CD4-positive, alpha-beta T cell treated with Interleukin-2 at 100 ng/mL for 4 hours (primary cell): ENCODE measurements around the gene UQCR11.

Source experiments
- DNase-seq: peaks from one replicate; pipeline ENCODE4 v3.0.0-alpha.2; 2020; ENCODE audit warnings: low spot score

The UQCR11 gene

DNA sequence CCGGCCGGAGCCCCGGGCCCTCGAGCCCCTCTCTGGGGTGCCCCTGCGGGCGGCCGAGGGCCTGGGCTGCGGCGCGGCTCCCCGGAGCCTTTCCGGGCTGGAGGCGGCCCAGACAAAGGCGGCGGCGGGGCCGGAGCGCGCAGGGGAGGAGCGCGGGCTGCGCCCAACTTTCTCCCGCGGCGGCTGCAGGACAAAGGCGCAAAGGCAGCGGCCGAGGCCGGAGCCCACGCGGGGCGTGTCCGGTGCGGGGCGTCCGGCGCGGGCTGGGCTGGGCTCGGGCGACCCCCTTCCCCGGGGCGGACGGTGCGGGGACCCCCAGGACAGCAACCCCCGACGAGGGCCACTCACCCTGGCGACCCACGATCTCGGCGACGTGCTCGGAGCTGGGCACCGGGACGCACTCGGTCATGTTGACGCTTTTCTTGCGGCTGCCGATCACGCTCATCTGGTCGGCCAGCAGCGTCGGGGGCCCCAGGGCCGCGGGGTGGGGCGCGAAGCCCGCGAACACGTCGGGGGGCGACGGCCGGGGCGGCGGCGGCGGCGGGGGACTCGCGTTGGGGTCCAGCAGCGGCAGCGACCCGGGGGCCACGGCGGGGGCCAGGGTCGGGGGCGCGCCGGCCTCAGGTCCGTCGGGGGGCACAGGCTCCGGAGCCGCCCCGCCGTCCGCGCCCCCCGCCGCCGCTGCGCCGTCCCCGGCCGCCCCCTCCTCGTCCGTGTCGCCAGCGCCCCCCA is 38.0 kb downstream of the UQCR11 start:
- DNase-seq: no peak

DNA sequence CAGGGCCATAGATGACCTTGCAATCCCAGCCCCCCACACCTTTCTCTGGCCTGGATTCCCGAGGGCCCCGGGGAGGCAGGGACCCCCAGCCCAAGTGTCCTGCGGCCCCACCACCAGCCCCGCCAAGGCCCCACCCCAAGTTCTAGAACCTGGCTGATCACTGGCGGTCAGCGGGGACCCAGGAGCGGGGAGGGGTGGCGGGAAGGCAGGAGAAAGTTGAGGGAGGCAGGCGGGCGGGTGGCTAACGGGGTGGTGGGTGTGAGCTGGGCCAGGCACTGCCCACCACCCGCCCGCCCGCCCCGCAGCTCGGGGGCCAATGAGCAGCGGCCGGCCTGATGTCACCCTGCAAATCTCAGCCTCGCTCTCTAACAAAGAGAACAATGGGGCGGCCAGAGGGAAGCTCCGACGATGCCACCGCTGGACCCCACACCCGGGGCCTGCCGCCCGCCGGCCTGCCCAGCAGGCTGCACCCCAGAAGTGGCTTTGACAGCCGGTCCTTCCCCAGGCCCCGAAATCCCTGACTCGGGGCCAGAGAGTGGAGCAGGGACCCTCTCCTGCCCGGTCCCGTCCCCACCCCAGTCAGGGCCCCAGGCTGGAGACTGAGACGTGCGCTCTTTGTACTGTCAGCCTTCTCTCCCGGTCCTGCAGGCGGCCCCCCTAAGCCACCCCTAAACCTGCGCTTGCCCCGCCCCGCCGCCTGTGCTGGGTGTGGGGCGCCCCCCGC is 38.7 kb downstream of the UQCR11 start:
- DNase-seq: no peak

- DNase-seq: no peak
Measured at GRCh38 chr19:1563251-1563650, 42.0 kb downstream of the UQCR11 start.

- DNase-seq: no peak
Measured at GRCh38 chr19:1561236-1561842, 43.9 kb downstream of the UQCR11 start.

DNA sequence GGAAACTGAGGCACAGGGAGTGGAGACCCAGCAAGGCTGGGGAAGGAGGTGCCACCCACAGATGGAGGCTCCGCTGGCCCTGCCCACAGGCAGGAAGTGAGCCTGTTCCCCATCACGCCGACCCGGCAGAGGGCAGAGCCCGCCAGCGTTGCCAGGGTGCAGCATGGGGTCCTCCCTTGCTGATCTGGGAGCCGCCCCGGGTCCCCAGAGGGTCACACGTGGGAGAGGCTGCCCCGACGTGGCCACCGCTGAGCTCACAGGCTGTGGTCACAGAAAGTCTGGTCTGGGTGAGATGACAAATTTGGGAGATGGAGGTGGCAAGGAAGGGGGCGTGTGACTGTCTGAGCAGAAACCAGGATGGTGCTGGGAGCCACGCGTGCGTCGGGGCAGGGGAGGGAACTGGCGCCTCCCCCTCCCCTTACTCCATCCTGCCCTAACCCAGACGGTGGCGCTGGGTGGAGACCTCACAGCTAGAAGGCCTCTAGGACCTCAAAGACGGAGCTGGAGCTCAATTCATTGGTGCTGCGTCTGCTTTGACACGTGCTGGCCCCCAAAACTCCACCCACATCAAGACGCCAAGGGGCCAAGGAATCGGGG is 44.9 kb downstream of the UQCR11 start:
- DNase-seq: no peak

DNA sequence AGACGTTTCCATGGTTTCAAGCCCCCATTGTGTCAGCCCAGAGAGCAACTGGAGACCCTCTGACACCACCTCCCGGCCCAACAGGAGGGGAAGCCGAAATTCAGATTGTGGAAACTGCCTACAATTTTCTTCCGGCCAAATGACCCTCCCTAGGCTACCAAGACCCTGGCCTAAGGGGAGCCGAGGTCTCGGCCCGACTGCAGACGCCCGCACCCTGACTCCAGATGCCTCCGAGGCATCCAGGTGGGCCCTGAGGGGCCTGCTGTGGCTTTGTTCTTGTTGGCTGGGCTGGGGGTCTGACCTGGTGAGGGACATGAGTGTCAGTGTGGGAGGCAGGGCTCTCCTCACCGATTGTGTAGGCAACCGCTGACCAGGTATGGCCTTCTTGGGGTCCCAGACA is 46.7 kb downstream of the UQCR11 start:
- DNase-seq: no peak

GRCh38 chr19:1556390-1557070 is 48.7 kb downstream of the UQCR11 start:
- DNase-seq: no peak

DNA sequence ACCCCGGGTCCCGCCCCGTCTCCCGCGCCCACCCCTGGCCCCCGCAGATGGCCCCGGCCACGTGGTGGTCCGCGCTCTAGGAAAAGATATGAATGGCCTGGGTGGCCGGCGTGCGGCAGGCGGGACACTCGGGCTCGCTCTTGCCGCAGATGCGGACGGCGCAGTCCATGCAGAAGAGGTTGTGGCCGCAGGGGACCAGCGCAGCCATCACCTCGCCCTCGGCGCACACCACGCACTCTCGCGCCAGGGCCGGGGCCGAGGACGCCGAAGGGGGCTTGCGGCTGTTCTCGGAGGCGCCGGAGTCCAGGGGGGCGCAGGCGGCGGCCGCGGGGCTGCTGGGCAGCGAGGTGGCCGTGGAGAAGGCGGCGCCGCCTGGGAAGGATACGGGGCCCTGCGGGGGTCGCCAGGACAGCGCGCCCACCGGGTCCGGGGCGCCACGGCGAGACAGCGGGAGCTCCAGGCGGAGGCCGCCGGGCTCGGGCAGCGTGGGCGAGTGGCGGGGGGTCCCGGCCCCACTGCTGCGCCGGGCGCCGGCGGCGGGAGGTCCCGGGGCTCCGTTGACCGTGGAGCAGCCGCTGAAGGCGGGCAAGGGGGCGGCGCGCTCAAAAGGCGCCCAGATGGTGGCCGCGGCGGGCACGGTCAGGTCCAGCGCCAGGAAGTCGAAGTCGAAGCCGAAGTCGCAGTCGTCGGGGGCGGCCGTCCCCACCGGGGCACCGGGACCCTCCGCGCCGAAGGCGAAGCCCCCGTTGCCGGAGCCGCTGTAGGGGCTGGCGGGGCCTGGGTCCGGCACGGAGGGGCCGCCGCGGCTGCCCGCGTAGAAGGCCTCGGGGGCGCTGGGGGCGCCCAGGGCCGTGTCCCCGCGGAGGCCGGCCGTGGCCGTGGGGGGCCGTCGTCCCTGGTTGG is 49.5 kb downstream of the UQCR11 start:
- no peak for DNase-seq

DNA sequence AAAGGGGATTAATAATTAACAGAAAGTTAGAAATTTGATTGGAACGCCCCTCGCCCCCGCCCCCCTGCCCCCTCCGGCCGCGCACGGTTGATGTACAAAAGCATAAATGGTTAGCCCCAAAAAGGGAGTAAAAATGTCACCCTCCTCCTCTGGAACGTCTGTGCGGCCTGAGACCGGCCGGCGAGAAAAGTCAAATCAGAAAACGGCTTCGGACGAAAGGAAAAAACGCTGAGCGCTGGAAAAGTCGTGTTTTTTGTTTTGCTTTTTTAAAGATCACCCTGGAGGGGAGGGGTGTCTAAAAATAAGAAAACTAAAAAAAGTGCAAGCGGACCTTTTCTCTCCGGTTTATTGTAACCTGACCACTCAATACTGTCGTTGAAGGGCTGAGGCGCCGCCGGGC is 50.3 kb downstream of the UQCR11 start:
- DNase-seq: no peak

GRCh38 chr19:1553415-1553814 is 51.8 kb downstream of the UQCR11 start:
- no peak for DNase-seq

- DNase-seq: no peak
Measured at GRCh38 chr19:1551068-1552040, 53.9 kb downstream of the UQCR11 start.

DNA sequence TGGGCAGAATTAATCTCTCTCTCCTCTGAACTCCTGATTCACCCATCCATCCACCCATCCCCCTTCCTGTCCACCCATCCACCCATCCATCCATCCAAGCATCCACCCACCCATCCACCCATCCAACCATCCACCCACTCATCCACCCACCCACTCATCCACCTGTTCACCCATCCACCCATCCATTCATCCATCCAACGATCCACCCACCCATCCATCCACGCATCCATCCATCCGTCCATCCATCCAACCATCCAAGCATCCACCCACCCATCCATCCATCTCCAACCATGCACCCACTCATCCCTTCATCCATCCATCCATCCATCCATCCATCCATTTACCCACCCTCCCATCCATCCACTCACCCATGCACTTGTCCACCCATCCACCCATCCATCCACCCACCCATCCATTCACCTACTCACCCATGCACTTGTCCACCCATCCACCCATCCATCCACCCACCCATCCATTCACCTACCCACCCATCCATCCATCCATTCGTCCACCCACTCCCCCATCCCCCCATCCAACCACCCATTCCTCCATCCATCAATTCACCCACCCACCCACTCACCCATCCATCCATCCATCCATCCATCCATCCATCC is 55.8 kb downstream of the UQCR11 start:
- no peak for DNase-seq
